ENCODE results near the gene ZHX3.

The ZHX3 gene, protein sequence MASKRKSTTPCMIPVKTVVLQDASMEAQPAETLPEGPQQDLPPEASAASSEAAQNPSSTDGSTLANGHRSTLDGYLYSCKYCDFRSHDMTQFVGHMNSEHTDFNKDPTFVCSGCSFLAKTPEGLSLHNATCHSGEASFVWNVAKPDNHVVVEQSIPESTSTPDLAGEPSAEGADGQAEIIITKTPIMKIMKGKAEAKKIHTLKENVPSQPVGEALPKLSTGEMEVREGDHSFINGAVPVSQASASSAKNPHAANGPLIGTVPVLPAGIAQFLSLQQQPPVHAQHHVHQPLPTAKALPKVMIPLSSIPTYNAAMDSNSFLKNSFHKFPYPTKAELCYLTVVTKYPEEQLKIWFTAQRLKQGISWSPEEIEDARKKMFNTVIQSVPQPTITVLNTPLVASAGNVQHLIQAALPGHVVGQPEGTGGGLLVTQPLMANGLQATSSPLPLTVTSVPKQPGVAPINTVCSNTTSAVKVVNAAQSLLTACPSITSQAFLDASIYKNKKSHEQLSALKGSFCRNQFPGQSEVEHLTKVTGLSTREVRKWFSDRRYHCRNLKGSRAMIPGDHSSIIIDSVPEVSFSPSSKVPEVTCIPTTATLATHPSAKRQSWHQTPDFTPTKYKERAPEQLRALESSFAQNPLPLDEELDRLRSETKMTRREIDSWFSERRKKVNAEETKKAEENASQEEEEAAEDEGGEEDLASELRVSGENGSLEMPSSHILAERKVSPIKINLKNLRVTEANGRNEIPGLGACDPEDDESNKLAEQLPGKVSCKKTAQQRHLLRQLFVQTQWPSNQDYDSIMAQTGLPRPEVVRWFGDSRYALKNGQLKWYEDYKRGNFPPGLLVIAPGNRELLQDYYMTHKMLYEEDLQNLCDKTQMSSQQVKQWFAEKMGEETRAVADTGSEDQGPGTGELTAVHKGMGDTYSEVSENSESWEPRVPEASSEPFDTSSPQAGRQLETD

DNA sequence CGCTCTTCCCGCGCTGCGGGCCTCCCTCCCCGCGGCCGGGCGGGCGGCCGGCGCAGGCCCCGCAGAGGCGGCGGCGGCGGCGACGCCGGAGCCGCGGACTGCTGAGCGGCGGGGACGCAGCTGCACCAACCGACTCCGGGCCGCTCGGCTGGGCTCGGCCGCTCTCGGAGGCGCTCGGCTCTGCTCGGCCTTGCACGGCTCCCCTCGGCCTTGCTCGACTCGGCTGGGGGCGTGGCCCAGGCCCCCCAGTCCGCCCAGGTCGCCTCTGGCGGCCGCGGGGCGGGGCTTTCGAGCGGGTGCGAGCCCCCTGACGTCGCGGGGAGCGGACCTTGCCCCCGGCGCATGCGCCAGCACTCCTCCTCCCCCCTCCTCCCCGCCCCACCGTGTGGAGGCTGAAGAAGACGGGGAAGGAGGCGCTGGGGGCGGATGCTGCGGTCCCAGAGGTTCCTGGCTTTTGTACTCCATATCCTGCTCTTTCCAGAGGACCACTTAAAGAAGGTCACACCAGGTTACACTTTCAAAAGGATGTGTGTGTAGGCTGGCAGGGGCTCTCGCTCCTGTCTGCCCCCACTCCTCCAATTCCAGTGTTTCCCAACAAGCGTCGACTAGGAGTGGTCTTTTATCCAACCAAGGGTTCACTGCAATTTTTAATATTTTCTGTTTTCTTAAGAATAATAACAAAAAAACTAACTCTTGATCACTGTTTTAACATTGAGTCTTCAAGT lies at the start of gene ZHX3:
ZHX3 (minus strand) TSS at position 186 of the 725 bp plus-strand sequence. CDS start 112,815 bp downstream, outside the sequence.
- DNase-seq, result peak; percentile 92 to 94

DNA sequence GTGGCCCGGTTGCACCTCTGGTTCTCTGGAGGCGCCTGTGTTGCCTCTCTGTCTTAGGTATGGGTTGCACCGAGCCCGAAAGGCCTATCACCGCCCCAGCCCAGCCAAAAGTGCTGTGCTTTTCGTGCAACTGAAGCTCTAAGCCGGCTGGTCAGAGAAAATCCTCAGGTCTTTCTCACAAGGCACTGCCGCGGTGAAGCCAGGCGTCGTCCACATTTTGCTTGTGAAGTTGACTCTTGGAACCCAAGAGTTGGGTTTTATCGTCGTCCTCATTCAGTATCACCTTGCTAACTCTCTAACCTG lies 49.8 kb upstream of the ZHX3 start:
- no peak for DNase-seq

DNA sequence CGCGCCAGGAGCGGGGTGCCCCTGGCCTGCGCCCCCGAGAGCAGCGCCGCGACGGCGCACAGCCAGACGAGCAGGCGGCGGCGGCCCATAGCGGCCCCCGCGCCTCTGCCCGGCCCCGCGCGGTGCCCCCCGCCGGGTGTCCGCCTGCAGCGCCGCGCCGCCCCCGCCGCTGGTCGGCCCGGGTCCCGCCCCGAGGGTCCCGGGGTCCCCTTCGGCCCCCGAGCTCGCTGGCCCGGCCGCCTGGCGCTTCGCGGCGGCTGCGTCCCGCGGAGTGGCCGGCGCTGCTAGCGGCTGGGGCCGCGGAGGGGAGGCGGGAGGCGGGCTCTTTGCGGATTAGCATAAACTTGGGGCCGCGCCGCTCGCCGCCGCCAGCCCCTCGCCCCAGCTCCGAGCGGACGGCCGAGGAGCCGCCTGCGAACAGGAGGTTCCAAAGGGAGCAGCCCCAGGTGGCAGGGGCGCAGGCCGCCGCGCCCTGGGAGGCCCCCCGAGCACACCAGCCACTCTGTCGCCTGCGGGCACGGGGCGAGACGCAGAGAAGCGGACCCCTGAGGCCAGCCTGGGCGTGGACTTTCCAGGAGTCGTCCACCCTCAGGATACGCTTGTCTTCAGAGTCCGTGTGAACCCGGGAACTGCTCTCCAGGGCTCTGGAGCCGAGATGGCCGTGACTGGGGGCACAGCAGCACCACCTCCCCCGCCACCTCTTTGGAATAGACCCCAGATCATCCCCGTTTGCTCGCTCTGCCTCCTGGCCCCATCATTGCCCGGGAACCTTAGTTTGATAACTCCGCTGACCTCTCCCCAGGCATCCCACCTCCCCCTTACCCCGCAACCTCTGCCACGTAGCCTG lies 49.2 kb upstream of the ZHX3 start, which contains the start of gene EMILIN3:
EMILIN3 (minus strand) TSS at position 273 of the 847 bp plus-strand sequence; CDS start at position 89, 184 bp downstream.
- no peak for DNase-seq

DNA sequence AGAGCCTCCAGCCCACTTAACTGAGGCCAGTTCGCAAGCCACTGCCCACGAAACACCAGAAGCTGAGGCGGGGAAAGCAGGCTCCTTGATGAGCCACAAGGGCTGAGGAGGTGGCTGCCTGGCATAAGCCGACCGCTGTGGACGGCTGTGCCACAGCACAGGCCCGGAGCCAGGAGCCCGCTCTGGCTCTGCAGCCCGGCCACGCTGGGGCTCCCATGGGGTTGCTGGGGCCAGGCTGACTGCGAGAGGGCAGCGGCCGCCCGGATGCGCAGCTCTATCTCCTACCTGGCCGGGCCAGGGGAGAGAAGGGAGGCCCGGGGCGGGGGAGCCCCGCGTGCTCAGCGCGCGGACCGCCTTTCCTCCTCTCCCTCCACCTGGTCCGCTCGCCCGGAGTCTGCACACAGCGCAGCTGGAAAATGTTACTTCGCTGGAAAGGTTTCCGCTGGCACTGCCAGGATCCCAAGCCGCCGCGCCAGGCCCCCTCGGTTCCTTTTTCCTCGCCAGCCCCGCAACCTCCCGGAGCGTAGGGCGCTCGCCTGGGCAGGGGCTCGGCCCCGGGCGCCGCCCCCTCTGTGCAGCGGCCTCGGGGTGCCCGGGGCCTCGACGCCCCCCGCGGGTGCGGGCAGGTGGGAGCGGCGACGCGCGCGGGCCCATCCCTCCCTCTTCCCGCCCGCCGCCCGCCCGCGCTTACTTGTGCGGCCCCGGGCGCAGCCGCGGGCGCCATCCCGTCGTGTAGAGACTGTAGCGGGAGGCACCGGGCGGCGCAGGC lies 48.4 kb upstream of the ZHX3 start:
- no peak for DNase-seq

DNA sequence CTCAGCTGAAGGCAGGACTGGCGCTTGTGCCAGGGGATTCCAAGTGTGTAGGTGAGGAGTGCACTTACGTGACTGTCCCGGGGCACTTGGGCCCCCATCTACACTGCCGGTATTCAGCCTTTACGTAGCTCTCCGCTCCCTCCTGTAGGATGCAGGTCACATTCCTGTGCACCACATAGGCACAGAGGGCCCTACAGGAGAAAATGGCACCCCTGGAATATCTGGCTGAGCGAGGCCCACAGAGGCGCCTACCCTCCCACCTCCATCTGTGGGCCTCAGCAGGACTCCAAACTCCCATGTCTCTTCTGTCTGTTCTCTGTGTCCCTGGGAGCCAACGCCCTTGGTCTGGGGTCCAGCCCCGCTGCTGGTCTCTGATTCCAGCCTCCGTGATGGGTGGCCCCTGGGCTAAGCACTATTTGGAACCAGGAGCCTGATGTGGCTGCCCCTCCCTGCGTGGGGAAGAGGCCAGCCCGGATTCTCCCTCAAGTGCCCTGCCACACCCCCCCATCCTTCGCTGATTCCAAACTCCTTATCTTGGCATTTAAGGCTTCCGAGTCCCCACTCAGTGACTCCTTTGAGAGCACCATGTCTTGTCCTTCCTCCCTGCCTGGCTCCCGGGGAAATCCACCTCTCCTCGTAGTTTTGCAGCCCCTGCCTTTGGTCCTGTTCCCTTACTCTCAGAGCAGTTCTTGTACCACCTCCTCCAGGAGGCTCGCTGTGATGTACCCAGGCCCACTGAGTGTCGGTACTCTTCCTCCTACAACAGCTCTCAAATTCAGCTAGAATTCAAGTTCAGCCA lies 47.6 kb upstream of the ZHX3 start:
- DNase-seq, result no peak

DNA sequence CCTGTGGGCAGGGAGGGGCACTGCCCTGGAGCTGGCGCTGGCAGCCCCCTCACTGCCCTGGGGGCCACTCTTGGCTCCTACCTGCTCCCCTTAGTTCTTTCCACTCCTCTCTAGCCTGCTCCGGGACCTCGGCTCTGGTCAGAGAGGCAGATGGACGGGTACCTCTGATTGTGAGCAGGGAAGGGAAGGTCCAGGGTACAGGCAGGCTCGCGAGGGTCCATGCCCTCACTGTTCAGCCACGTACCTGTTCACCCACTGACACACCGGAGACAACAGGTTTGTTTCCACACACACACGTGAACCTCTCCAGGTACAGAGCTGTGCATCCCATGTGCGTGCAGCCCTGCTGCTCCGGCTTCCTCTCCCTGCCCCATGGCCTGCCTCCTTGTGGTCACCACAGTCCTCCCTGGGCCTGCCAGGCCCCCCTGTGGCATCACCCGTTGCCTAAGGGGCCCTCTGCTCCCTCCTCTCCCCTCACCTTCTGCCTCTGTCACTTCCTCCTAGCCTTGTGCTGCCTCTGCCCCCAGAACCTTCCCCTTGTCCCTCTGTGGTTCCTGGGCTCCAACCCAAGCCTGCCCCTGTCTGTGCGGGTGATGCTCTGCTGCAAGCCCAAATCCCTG lies 46.8 kb upstream of the ZHX3 start:
- DNase-seq, result no peak

- no peak for DNase-seq
Observed at GRCh38 chr20:41363601-41364000, 46.1 kb upstream of the ZHX3 start.

- DNase-seq, result no peak
Observed at GRCh38 chr20:41362748-41363140, 45.2 kb upstream of the ZHX3 start.

GRCh38 chr20:41361757-41362747 lies 44.5 kb upstream of the ZHX3 start:
- DNase-seq, result no peak

DNA sequence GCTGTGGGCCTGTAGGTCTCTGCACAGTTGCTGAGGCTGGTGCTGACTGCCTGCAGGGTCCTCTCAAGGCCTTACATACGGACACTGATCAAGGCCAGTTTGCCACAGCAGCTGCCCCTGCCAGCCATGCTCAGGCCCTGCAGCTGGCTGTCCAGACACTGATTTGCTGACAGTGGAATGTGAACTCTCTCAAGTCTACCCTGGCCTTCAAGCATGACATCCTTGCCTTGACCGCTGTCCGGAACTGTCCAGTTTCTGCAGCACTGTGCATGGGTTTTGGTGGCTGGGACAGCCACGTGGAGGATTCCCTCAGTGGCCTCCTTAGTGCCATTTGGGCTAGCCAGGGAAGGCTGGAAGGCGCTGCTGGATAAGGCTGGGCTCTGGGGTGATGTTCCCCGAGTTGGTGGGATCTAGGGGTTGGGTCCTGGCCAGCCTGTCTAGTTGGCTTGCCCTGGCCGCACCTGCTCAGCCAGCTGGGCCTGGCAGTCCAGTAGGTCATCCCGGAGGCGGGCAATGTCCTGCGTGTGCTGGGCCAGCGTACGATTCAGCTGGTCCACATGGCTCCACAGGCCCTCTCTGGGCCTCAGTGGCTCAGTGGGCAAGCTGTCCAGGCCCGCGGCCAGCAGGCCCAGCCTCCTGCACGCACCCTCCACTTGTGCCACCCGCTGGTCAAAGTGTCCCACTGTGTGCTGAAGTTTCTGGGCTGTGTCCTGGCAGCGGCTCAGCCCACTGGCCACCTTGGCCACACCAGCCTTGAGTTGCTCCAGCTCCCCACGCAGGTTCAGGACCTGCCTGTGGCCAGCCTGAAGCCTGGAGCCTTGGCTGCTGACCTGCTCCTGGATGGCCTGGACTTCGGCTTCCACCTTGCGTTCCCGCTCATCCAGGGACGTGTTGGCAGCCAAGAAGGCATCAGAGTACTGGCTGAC lies 43.6 kb upstream of the ZHX3 start:
- DNase-seq, result no peak

- DNase-seq, result no peak
Observed at GRCh38 chr20:41359541-41360011, 42.0 kb upstream of the ZHX3 start.

GRCh38 chr20:41358717-41359116 lies 41.2 kb upstream of the ZHX3 start:
- DNase-seq, result no peak

- DNase-seq, result no peak
Observed at GRCh38 chr20:41358230-41358629, 40.7 kb upstream of the ZHX3 start.

- DNase-seq, result no peak
Observed at GRCh38 chr20:41357424-41358163, 40.1 kb upstream of the ZHX3 start.

- no peak for DNase-seq
Observed at GRCh38 chr20:41356951-41357350, 39.4 kb upstream of the ZHX3 start.

GRCh38 chr20:41355598-41356203 lies 38.2 kb upstream of the ZHX3 start:
- DNase-seq, result no peak
